Fibroblast of villous mesenchyme (primary cell): Measurements from ENCODE around the gene NT5C3A. TPM values are rescaled to one million over a fixed set of nuclear protein-coding genes. Genes with fewer than 3 reads are reported as not detected.
"Not testable (repeated sequence)": the region's sequence is repeated elsewhere in the genome, so short reads cannot be mapped to it uniquely, and the experiment has no call there.

Source experiments
- DNase-seq: peaks from one replicate; pipeline ENCODE4 v3.0.0-alpha.2; 2010; ENCODE audit warnings: low read depth
- H3K4me3 ChIP-seq: 2 replicates; pipeline ENCODE4 v1.5.1; 2011; ENCODE audit warnings: low read depth, mild to moderate bottlenecking, low read length
- total RNA-seq: library from RNA; depleted of rRNA; stranded (reverse); fragments of >200 nt; gene quantifications from 2 replicates; pipeline ENCODE4 v1.2.3, GENCODE V29; 2012
- TF ChIP-seq, protein P1 (sequence below): IDR thresholded peaks from 2 replicates; pipeline ENCODE4 v1.5.1; 2012; ENCODE audit warnings: low read depth, mild to moderate bottlenecking, low read length; ENCODE audit not compliant: insufficient read depth

Gene NT5C3A
- total RNA-seq, 1 donor, result 23.3 TPM

DNA sequence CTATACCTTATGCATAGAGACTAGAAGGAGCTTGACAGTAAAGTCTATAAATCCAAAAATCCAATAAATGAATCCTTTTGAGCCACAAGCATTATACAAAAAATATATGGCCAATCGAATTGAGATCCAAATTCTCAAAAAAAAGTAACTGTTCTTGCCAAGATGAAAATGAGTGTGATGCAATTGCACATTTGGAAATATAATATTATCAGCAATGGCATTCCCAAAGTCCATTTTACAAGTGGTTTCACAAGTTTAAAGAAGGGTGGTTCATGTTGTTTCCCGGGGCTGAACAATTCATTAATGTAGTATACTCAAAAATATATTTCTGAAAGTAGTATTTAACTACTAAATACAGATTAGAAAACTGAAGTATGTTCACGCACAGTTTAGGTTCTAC is 39.3 kb upstream of the NT5C3A start:
- no peak overlapping the region for H3K4me3 ChIP-seq
- TF ChIP-seq, protein P1, sequence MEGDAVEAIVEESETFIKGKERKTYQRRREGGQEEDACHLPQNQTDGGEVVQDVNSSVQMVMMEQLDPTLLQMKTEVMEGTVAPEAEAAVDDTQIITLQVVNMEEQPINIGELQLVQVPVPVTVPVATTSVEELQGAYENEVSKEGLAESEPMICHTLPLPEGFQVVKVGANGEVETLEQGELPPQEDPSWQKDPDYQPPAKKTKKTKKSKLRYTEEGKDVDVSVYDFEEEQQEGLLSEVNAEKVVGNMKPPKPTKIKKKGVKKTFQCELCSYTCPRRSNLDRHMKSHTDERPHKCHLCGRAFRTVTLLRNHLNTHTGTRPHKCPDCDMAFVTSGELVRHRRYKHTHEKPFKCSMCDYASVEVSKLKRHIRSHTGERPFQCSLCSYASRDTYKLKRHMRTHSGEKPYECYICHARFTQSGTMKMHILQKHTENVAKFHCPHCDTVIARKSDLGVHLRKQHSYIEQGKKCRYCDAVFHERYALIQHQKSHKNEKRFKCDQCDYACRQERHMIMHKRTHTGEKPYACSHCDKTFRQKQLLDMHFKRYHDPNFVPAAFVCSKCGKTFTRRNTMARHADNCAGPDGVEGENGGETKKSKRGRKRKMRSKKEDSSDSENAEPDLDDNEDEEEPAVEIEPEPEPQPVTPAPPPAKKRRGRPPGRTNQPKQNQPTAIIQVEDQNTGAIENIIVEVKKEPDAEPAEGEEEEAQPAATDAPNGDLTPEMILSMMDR, result no peak
- peak; percentile 19 for DNase-seq

- TF ChIP-seq, protein P1, result no peak
- H3K4me3 ChIP-seq, result no peak overlapping the region
- no peak for DNase-seq
These were observed 38.2 kb upstream of the NT5C3A start for GRCh38 chr7:33100770-33101169.

DNA sequence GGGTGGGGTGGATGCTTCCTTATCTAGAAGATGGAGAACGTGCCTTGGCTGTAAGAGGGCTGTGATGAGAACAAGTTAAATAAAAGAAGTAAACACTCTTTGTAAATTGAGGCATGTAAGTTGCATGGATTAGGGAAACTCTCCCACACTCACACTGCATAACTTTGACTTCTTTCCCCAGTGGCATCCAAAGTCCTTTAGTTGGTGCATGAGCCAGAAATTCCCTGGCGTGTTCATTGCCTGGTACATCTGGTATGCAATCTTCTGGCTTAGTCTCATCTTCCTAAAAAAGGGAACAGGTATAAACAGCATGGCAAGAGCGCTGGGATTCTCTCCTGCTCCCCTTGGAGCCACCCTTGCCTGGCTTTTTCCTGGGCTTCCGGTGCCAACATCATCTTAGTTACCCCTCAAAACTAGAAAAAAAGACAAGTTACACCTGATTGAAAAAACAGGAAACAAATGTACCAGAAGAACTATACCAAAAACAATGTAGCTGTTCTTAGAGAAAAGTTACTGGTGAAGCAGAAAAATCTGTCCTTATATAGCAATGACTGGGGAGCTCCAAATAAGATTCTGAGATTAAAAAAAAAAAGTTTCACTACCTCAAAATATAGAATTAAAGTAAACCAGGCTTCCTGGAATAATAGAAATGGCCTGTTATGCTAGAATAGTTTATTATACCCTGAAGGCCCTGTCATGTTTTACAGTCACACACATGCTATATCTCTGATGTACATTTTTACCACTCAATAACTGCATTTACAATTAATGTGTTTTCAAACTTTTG is 36.8 kb upstream of the NT5C3A start:
- no peak overlapping the region for H3K4me3 ChIP-seq
- no peak for DNase-seq
- TF ChIP-seq, protein P1, result no peak

GRCh38 chr7:33094745-33095275 is 32.2 kb upstream of the NT5C3A start:
- H3K4me3 ChIP-seq, DNase-seq: not testable (repeated sequence)

- no peak overlapping the region for H3K4me3 ChIP-seq
- TF ChIP-seq, protein P1, result no peak
- DNase-seq, result no peak
These were observed 30.7 kb upstream of the NT5C3A start for GRCh38 chr7:33093266-33093665.

- TF ChIP-seq, protein P1, result no peak
- H3K4me3 ChIP-seq, result no peak overlapping the region
- DNase-seq, result no peak
These were observed 29.1 kb upstream of the NT5C3A start for GRCh38 chr7:33091641-33092191.

DNA sequence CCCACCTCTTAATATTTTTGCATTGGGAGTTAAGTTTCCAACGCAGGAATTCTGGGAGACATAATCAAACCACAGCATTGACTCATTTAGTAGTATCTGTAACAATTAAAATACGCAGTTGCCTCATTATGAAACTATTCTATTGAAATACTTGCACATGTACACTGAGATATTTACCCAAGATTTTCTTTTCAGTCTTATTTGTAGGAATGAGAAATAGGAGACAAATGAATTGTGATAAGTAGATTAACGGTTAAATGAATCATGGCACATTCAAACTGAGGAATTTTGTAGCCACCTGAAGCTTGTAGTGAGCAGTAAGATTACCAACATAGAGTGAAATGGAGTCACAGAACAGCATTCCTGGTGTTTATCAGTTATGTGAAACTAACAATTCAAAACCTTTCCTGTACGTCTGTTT is 28.5 kb upstream of the NT5C3A start:
- no peak for DNase-seq
- TF ChIP-seq, protein P1, result no peak
- H3K4me3 ChIP-seq, result no peak overlapping the region
